ENCODE results near the gene MOXD1.
"Not testable (repeated sequence)": the region's sequence is repeated elsewhere in the genome, so short reads cannot be mapped to it uniquely, and the experiment has no call there.

Gene MOXD1

GRCh38 chr6:132361101-132361500, 40.2 kb downstream of the MOXD1 start:
- no peak for DNase-seq (ENCODE audit: low spot score)
- POLR2A ChIA-PET (ENCODE audit: low non-redundant PET): no interaction called here
- no peak overlapping the region for H3K27ac ChIP-seq
- CTCF ChIA-PET: interaction anchor here (0.6 kb wide), 1 partner anchor 11 kb away, joined by 3 read pairs; no protein-coding TSS in a partner anchor
- TF ChIP-seq CTCF (conservative IDR thresholded peaks at IDR 0.05; ENCODE audit: low read depth): no peak

- DNase-seq (ENCODE audit: low spot score): no peak
- CTCF ChIA-PET: no interaction called here
- POLR2A ChIA-PET (ENCODE audit: low non-redundant PET): no interaction called here
- H3K27ac ChIP-seq: no peak overlapping the region
- TF ChIP-seq CTCF (conservative IDR thresholded peaks at IDR 0.05; ENCODE audit: low read depth): no peak
Observed at GRCh38 chr6:132359886-132360285, 41.4 kb downstream of the MOXD1 start.

GRCh38 chr6:132357120-132357519, 44.2 kb downstream of the MOXD1 start:
- no peak for DNase-seq (ENCODE audit: low spot score)
- TF ChIP-seq CTCF (conservative IDR thresholded peaks at IDR 0.05; ENCODE audit: low read depth): no peak
- ChIA-PET CTCF (no interaction called here), POLR2A (ENCODE audit: low non-redundant PET) (no interaction called here)
- H3K27ac ChIP-seq: no peak overlapping the region

- TF ChIP-seq CTCF (conservative IDR thresholded peaks at IDR 0.05; ENCODE audit: low read depth): no peak
- ChIA-PET CTCF (no interaction called here), POLR2A (ENCODE audit: low non-redundant PET) (no interaction called here)
- H3K27ac ChIP-seq: no peak overlapping the region
- DNase-seq (ENCODE audit: low spot score): peak; percentile 4
Observed at GRCh38 chr6:132354517-132355167, 46.6 kb downstream of the MOXD1 start.

GRCh38 chr6:132351986-132352385, 49.3 kb downstream of the MOXD1 start:
- H3K27ac ChIP-seq; DNase-seq (ENCODE audit: low spot score); CTCF ChIA-PET; POLR2A ChIA-PET (ENCODE audit: low non-redundant PET): not testable (repeated sequence)

- DNase-seq (ENCODE audit: low spot score): no peak
- no peak overlapping the region for H3K27ac ChIP-seq
- POLR2A ChIA-PET (ENCODE audit: low non-redundant PET): no interaction called here
- TF ChIP-seq CTCF (conservative IDR thresholded peaks at IDR 0.05; ENCODE audit: low read depth): no peak
- CTCF ChIA-PET: no interaction called here
Observed at GRCh38 chr6:132348231-132348630, 53.0 kb downstream of the MOXD1 start.

- no peak for TF ChIP-seq CTCF (conservative IDR thresholded peaks at IDR 0.05; ENCODE audit: low read depth)
- ChIA-PET POLR2A (ENCODE audit: low non-redundant PET) (no interaction called here), CTCF (no interaction called here)
- no peak for DNase-seq (ENCODE audit: low spot score)
- no peak overlapping the region for H3K27ac ChIP-seq
Observed at GRCh38 chr6:132344811-132345210, 56.5 kb downstream of the MOXD1 start.
